Lower leg skin (tissue), 3 donors: ENCODE results near the gene MYRIP.

Experiments used
- CTCF ChIP-seq, 3 donors: fragments of 450-650 bp; IDR thresholded peaks; one replicate each; pipeline ENCODE4 v1.5.1; 2016; ENCODE audit warnings: antibody characterized with exemption in 3 of 3, mild to moderate bottlenecking in 3 of 3, moderate library complexity in 2 of 3
- POLR2A ChIP-seq, 2 donors: fragments of 450-650 bp; IDR thresholded peaks; one replicate each; pipeline ENCODE4 v1.6.1; 2016 to 2017; ENCODE audit warnings: antibody characterized with exemption in 2 of 2, mild to moderate bottlenecking in 1 of 2, moderate library complexity in 1 of 2

- TF ChIP-seq CTCF (IDR thresholded peaks at IDR 0.05) (no peak), POLR2A (IDR thresholded peaks at IDR 0.05) (no peak)
Measured at GRCh38 chr3:39869890-39870289, 60.5 kb downstream of the MYRIP start.
